Measurements from ENCODE around the gene NEUROD6. TPM values are rescaled to one million over a fixed set of nuclear protein-coding genes. Genes with fewer than 3 reads are reported as not detected.

Gene NEUROD6
- total and polyA plus RNA-seq, 2 donors (not counting 3 experiments of a cell fraction or from before 2014, with no cell fraction given): not detected

GRCh38 chr7:31310321-31310935, 30.1 kb downstream of the NEUROD6 start:
- Histone ChIP-seq H3K27ac (ENCODE audit: insufficient read depth, low read depth, low read length) (no peak overlapping the region), H3K9me3 (replicated peaks; ENCODE audit: control insufficient read depth, insufficient read depth, low read length) (no peaks in the 10 kb centered on the region), H3K4me3 (replicated peaks in 1 of 3; ENCODE audit: insufficient read depth in 1 of 3, low read depth in 1 of 3, low read length in 3 of 3) (no peak overlapping the region), H3K79me2 (ENCODE audit: control insufficient read depth, insufficient read depth, low read length) (no peaks in the 10 kb centered on the region), H3K4me1 (ENCODE audit: control insufficient read depth, extremely low read depth, insufficient read depth, low read length) (no peaks in the 10 kb centered on the region), H3K9me1 (replicated peaks; ENCODE audit: control insufficient read depth, extremely low read depth, insufficient read depth, low read length) (no peaks in the 10 kb centered on the region), H3K27me3 (ENCODE audit: control insufficient read depth in 2 of 2, insufficient read depth in 2 of 2, low read length in 2 of 2) (no peaks in the 10 kb centered on the region), H2AFZ (ENCODE audit: low read depth, low read length) (no peak overlapping the region), H3K4me2 (ENCODE audit: insufficient read depth, low read length) (no peak overlapping the region), H3K36me3 (ENCODE audit: control insufficient read depth in 2 of 2, extremely low read depth in 1 of 2, insufficient read depth in 2 of 2, low read length in 2 of 2) (no peaks in the 10 kb centered on the region), H3K9ac (replicated peaks; ENCODE audit: extremely low read depth, insufficient read depth, low read length) (no peak overlapping the region), H4K20me1 (replicated peaks; ENCODE audit: control insufficient read depth, extremely low read depth, insufficient read depth, low read length) (no peaks in the 10 kb centered on the region)
- POLR2A ChIA-PET: no interaction called here
- BruUV-seq (replicated peaks): no TSS peak
- FAIRE-seq (no peak), DNase-seq (ENCODE audit: low read depth, low spot score) (no peak)
- intact Hi-C loops (cut with micrococcal nuclease): no loop called here
- CTCF ChIA-PET: interaction anchor here (1.5 to 1.9 kb wide), 2 partner anchors 11 to 16 kb away, joined by 3 to 5 read pairs; no protein-coding TSS in a partner anchor
- dilution Hi-C loops (cut with MboI; ENCODE audit: extremely low pct_ligation_motif_present, low sequenced_read_pairs): no loop called here
- no peak for TF ChIP-seq POLR2A (IDR thresholded peaks at IDR 0.05; ENCODE audit: low read depth, low read length)
- no peak for TF ChIP-seq FOS (IDR thresholded peaks at IDR 0.05; ENCODE audit: borderline replicate concordance, insufficient read depth, low read length)
- no peak for TF ChIP-seq GATA2 (IDR thresholded peaks at IDR 0.05; ENCODE audit: insufficient read depth, insufficient read length, low read depth, low read length)
- no peak for TF ChIP-seq CTCF (IDR thresholded peaks at IDR 0.05; ENCODE audit: extremely low read depth in 1 of 2, insufficient read depth in 1 of 2, low read depth in 1 of 2, low read length in 2 of 2)
- TF ChIP-seq JUN (IDR thresholded peaks at IDR 0.05; ENCODE audit: borderline replicate concordance, insufficient read depth, insufficient read length, low read depth): no peak
- TF ChIP-seq MYC (IDR thresholded peaks at IDR 0.05; ENCODE audit: low read depth, low read length): no peak
- TF ChIP-seq POLR2AphosphoS5 (IDR thresholded peaks at IDR 0.05; ENCODE audit: insufficient read depth, low read depth, low read length): no peak
- TF ChIP-seq EZH2 (IDR thresholded peaks at IDR 0.05; ENCODE audit: borderline replicate concordance, low read depth, low read length, severe bottlenecking): no peak
- TF ChIP-seq MAX (IDR thresholded peaks at IDR 0.05; ENCODE audit: insufficient read depth, insufficient read length): no peak

All from endothelial cell of umbilical vein (primary cell).